ENCODE data around the gene SMIM14.

DNA sequence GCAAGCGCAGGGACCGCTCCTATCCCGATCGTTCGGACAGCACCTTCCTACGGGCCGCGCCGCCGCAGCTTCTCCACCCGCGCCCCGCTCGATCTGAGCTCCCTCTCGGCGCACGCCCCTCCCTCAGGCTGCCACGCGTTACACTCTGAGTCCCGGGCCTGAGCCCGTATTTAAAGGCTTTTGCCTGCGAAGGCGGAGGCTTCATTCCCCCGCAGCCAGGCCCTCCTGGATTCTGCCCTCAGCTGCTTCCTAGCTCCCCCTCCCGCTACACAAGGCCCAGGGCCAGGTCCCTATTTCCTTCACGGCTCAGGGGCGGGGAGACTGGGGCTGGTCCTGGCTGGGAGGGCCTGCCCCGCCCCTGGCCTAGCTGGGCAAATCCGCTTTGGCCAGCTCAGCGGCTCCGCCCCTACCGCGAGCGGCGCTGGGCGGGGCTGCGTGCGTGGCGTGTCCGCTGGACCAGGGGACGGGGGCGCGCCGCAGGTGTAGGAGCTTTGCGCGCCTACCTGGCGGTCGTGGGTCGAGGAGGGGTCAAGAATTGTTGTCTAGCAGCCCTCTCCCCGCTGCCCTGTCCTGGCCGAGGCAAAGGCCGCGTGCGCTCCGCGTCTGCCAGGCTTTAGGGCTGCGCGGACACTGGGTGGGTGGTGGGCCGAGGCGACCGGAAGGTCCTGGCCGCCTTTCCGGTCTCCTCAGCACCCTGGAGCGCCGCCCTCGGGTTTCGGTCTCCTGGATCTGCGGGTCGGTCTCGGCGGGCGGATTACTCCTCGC, 111.2 kb downstream of the SMIM14 start, which contains the start of gene UGDH:
- TF ChIP-seq ZNF224 (CRISPR knock-in tag; IDR thresholded peaks at IDR 0.05) (no peak), YY1 (IDR thresholded peaks at IDR 0.05; ENCODE audit: borderline replicate concordance in 1 of 3, control insufficient read depth in 1 of 3, extremely low read depth in 1 of 3, insufficient read depth in 3 of 3, insufficient read length in 1 of 3, insufficient replicate concordance in 2 of 3, low read depth in 1 of 3, low read length in 2 of 3) (peak in 2 of 3 experiments; percentile 19 to 65)

All from K562 (cell line).